Lower lobe of right lung (tissue), 2 donors: ENCODE results near the gene ERLIN1. TPM values are rescaled to one million over a fixed set of nuclear protein-coding genes. Genes with fewer than 3 reads are reported as not detected.

Experiments
- ATAC-seq, 2 donors: fragments of 200-7000 bp; cut with Tn5 transposase; one replicate each; pipeline ENCODE4 v1.9.1; 2020 to 2022; ENCODE audit warnings: mild to moderate bottlenecking in 2 of 2, moderate library complexity in 2 of 2
- DNase-seq: peaks from one replicate; pipeline ENCODE4 v3.0.0-alpha.2; 2020
- H3K27ac ChIP-seq: fragments of 200-600 bp; one replicate; pipeline ENCODE4 v1.8.0; 2022
- H3K27me3 ChIP-seq: fragments of 200-600 bp; one replicate; pipeline ENCODE4 v1.8.0; 2022; ENCODE audit warnings: low read depth
- H3K36me3 ChIP-seq: fragments of 200-600 bp; one replicate; pipeline ENCODE4 v1.8.0; 2022; ENCODE audit warnings: mild to moderate bottlenecking
- H3K4me1 ChIP-seq: fragments of 200-600 bp; one replicate; pipeline ENCODE4 v1.8.0; 2022
- H3K4me3 ChIP-seq: fragments of 200-600 bp; one replicate; pipeline ENCODE4 v1.8.0; 2022; ENCODE audit warnings: mild to moderate bottlenecking
- H3K9me3 ChIP-seq: fragments of 200-600 bp; one replicate; pipeline ENCODE4 v1.8.0; 2022
- CTCF ChIP-seq: fragments of 200-600 bp; IDR thresholded peaks from one replicate; pipeline ENCODE4 v1.8.0; 2022; ENCODE audit warnings: antibody characterized with exemption, mild to moderate bottlenecking
- intact Hi-C: fragments of 100-400 bp; cut with DNase I; formaldehyde crosslinking; loops from one replicate; pipeline ENCODE4 v1.11.0; 2022
- total RNA-seq: library from RNA; stranded (reverse); fragmentation: NEBNext Ultra II Directional; extraction: Animal tissue kit (Norgen Biotek cat#: 25700); gene quantifications from one replicate; pipeline ENCODE4 v1.2.1, GENCODE V29; 2021
- donor health status: DM: no; HTN: yes; CAD: no; lungs with severe emphysema.

Gene ERLIN1
- total RNA-seq, 1 donor from 2014 or later, result 31.9 TPM

- Histone ChIP-seq H3K4me1 (no peaks in the 10 kb centered on the region), H3K27ac (no peak overlapping the region), H3K9me3 (no peaks in the 10 kb centered on the region), H3K36me3 (no peaks in the 10 kb centered on the region), H3K27me3 (peaks cover 11% of the 10 kb centered on the region), H3K4me3 (no peak overlapping the region)
- no peak for DNase-seq
- no peak for ATAC-seq
- TF ChIP-seq CTCF, result no peak
- intact Hi-C loops, result no loop called here
These were observed 61.7 kb downstream of the ERLIN1 start for GRCh38 chr10:100124097-100124496.

- intact Hi-C loops, result no loop called here
These were observed 63.0 kb downstream of the ERLIN1 start for GRCh38 chr10:100122780-100123179.

GRCh38 chr10:100120550-100120949 is 65.3 kb downstream of the ERLIN1 start:
- ATAC-seq, result no peak
- H3K36me3 ChIP-seq, result no peaks in the 10 kb centered on the region
- no peaks in the 10 kb centered on the region for H3K9me3 ChIP-seq
- no peaks in the 10 kb centered on the region for H3K4me1 ChIP-seq
- no peak overlapping the region for H3K27ac ChIP-seq
- no peak overlapping the region for H3K4me3 ChIP-seq
- no peak for TF ChIP-seq CTCF
- peaks cover 30% of the 10 kb centered on the region for H3K27me3 ChIP-seq
- DNase-seq, result no peak
- intact Hi-C loops, result no loop called here

More at GRCh38 chr10:100122780-100123179, 63.0 kb downstream of the ERLIN1 start:
- ATAC-seq, result no peak
- no peak overlapping the region for H3K4me3 ChIP-seq
- H3K27me3 ChIP-seq, result peaks cover 11% of the 10 kb centered on the region
- H3K4me1 ChIP-seq, result no peaks in the 10 kb centered on the region
- TF ChIP-seq CTCF, result no peak
- no peaks in the 10 kb centered on the region for H3K9me3 ChIP-seq
- DNase-seq, result no peak
- no peaks in the 10 kb centered on the region for H3K36me3 ChIP-seq
- no peak overlapping the region for H3K27ac ChIP-seq

- ATAC-seq (no peak), DNase-seq (no peak)
- H3K4me3 ChIP-seq, result no peak overlapping the region
- no peak overlapping the region for H3K27ac ChIP-seq
- peaks cover 38% of the 10 kb centered on the region for H3K27me3 ChIP-seq
- TF ChIP-seq CTCF, result no peak
- intact Hi-C loops, result no loop called here
- H3K36me3 ChIP-seq, result no peaks in the 10 kb centered on the region
- H3K9me3 ChIP-seq, result no peaks in the 10 kb centered on the region
- no peaks in the 10 kb centered on the region for H3K4me1 ChIP-seq
These were observed 66.1 kb downstream of the ERLIN1 start for GRCh38 chr10:100119726-100120125.

- peaks cover 35% of the 10 kb centered on the region for H3K27me3 ChIP-seq
- H3K36me3 ChIP-seq, result no peaks in the 10 kb centered on the region
- no peak for ATAC-seq
- intact Hi-C loops, result no loop called here
- H3K4me3 ChIP-seq, result no peak overlapping the region
- H3K27ac ChIP-seq, result no peak overlapping the region
- TF ChIP-seq CTCF, result no peak
- H3K9me3 ChIP-seq, result no peaks in the 10 kb centered on the region
- H3K4me1 ChIP-seq, result no peaks in the 10 kb centered on the region
- DNase-seq, result no peak
These were observed 70.7 kb downstream of the ERLIN1 start for GRCh38 chr10:100114976-100115770.
